NCI-H748 (cell line): ENCODE measurements around the gene HAND1.
A peak's percentile ranks its signal among the peaks of the same experiment; 100 is the strongest.

Experiments used
- DNase-seq: peaks from one replicate; lab custom pipeline; 2025; ENCODE audit not compliant: unreplicated experiment; lab: John Stamatoyannopoulos, UW

Gene HAND1

GRCh38 chr5:154461531-154461930 is 16.5 kb downstream of the HAND1 start:
- DNase-seq = no peak

DNA sequence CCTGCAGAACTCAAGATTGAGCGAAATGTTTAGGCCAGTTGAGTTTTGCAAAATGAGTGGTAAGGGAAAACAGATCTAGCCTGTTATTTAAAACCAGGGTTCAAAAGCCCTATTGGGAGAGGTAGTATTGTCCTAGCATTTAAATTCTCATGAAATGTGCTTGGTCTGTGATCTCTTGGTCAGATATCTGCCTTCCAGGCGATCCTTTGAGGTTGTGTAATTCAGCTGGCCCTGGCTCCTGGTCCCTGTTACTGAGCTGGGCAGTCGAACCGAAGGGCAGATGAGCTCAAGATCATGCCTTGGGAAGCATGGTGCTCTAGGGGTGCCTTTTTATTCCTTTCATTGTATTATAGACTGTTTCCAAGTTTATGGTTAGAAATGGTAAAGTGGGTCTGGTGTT is 17.9 kb downstream of the HAND1 start:
- DNase-seq = no peak

DNA sequence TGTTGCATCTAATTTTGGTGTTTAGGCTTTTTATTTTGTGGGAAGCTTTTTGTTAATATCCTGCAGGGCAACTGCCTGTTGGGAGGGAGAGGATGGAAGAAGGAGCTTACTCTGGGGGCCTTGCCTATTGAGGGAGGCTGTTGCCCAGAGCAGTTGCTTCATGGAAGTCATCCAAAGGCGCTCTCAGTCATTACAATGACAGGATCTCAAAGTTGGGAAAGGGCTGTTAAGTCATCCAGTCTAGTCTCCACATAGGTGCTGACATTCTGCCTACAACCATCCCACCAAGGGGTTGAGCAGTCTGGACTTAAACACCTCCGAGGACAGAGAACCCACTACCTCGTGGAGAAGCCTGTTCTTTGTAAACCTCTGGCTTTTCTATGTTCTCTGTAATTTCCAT is 19.0 kb downstream of the HAND1 start:
- no peak for DNase-seq

- no peak for DNase-seq
Observed at GRCh38 chr5:154456540-154456939, 21.5 kb downstream of the HAND1 start.

GRCh38 chr5:154455585-154455984 is 22.4 kb downstream of the HAND1 start:
- no peak for DNase-seq

GRCh38 chr5:154451957-154452356 is 26.1 kb downstream of the HAND1 start:
- DNase-seq = no peak

- no peak for DNase-seq
Observed at GRCh38 chr5:154449786-154450185, 28.2 kb downstream of the HAND1 start.

GRCh38 chr5:154447089-154447725 is 30.8 kb downstream of the HAND1 start:
- DNase-seq = peak; percentile 28

- DNase-seq = peak; percentile 50
Observed at GRCh38 chr5:154446195-154447088, 31.6 kb downstream of the HAND1 start.

GRCh38 chr5:154445422-154446194 is 32.4 kb downstream of the HAND1 start, which contains the start of gene SAP30L:
TSS of gene SAP30L (plus strand) at chr5:154445997. CDS start at chr5:154446605, 608 bp downstream.
- peak; percentile 94 for DNase-seq

DNA sequence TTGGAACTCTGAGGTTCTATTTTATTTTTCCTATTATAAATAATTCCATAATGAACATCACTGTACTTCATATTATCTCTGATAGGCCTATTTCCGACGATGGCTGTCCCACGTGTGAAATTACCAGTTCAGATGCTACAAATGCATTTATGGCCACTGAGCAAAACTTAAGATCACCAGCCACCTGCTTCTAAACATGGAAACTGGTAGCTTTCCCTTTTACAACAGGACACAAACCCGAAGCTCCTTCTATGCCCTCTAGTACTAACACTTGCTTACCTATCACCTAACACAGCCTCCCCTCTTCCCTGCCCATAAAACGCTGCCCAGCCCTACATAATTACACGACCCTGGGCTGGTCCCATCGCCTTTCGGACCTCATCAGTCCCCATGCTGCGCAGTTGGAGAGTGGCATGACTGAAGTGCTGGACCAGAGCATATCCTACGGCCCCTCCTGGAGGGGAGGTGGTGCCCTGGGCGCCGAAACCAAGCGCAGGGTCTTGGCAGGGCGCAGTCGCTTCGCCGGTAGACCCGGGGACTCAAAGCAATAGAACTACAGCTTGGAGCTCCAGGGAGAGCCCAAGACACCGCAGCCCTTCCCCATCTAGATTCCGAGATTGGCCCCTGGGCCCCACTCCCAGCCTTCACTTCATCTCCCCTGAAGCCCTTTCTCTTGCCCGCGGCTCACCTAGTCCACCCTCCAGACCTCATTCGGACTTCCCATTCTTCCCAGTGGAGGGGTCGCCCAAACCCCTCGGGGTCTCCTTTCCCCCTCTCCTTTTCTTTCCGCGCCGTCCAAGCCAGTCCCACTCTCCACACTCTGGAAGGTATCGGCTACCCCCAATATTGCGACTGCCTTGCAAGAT is 33.2 kb downstream of the HAND1 start:
- peak; percentile 45 for DNase-seq

DNA sequence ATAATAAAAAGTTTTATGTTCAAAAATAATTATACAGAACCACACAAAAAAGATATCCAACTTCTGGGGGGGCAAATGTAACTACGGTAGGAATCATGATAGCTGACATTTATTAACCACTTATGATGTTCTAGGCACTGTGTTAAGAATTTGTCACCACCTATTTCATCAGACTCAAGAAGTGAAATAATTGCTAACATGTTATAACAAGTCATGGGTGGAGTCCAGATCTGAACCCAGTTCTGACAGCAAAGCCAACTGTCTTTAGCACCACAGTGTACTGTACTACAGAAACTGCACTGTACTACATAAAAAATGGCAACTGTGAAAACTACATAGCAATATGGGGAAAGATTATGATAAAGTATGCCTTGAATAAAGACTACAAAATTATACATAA is 35.2 kb downstream of the HAND1 start:
- no peak for DNase-seq

- DNase-seq = no peak
Observed at GRCh38 chr5:154440540-154440939, 37.5 kb downstream of the HAND1 start.

- DNase-seq = no peak
Observed at GRCh38 chr5:154437281-154437965, 40.6 kb downstream of the HAND1 start.

DNA sequence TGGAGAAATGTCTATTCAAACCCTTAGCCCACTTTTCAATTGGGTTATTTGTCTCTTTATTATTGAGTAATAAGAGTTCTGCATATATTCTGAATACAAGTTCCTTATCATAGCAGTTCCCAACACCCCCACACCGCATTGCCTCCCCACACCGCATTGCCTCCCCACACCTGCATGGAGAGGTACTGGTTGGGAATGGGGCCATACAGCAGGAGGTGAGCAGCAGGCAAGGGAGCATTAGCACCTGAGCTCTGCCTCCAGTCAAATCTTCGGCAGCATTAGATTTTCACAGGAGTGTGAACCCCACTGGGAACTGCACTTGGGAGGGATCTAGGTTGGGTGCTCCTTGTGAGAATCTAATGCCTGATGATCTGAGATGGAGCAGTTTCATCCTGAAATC is 42.8 kb downstream of the HAND1 start:
- no peak for DNase-seq

GRCh38 chr5:154430961-154431630 is 46.9 kb downstream of the HAND1 start:
- DNase-seq = no peak

GRCh38 chr5:154430466-154430865 is 47.6 kb downstream of the HAND1 start:
- DNase-seq = no peak

DNA sequence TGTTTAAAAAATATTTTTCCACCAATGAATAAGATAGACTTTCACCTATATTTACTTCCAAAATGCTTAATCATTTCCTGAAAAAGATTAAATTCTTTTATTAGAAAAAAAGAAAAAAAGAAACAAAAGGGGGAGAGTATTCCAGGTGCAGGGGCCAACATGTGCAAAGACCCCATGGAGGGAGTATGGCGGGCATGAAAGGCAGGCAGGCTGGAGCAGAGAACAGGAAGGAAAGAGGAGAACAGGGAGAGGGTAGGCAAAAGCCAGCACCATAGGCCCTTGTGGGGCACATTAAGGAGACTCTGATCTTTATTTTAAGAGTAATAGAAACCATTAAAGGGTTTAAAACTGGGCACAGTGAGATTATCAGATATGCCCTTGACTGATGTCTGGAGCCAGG is 48.7 kb downstream of the HAND1 start:
- DNase-seq = no peak

DNA sequence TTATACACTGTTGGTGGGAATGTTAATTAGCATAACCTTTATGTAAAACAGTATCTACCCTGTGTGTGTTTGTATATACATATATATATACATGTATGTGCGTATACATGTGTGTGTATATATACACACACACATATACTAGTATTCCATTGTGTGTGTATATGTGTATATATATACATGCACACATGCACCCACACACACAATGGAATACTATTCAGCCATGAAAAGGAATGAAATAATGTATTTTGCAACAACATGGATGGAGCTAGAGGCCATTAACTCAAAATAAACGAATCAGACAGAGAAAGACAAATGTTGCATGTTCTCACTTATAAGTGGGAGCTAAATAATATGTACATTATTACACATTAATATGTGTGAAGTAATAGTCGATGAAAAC is 49.8 kb downstream of the HAND1 start:
- DNase-seq = no peak
